Mesenteric fat pad (tissue), 1 donor: ENCODE results near the gene PRR15L. TPM values are rescaled to one million over a fixed set of nuclear protein-coding genes. Genes with fewer than 3 reads are reported as not detected.

Source experiments
- DNase-seq: peaks from one replicate; pipeline ENCODE4 v3.0.0-alpha.2; 2020; ENCODE audit warnings: low spot score
- total RNA-seq: library from RNA; stranded (reverse); fragmentation: NEBNext Ultra II Directional; extraction: Animal tissue kit (Norgen Biotek cat#: 25700); gene quantifications from one replicate; pipeline ENCODE4 v1.2.1, GENCODE V29; 2021
- donor health status: DM: yes; HTN: yes; CAD: no.

PRR15L gene
- total RNA-seq, 1 donor from 2014 or later, result not detected

DNA sequence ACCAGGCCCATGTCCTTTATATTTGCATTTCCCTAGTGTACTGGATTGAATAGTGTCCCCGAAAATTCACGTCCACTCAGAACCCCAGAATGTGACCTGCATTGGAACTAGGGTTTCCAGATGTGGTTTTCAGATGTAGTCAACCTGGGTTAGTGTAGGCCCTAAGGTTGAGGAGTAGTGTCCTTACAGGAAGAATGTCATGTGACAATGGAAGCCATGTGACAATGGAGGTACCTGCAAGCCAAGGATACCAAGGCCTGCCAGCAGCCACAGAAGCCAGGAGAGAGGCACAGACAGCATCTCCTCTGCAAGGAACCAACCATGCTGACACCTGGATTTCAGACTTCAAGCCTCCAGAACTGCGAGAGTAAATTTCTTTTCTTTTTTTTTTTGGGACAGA, 5.2 kb upstream of the PRR15L start:
- DNase-seq, result no peak

DNA sequence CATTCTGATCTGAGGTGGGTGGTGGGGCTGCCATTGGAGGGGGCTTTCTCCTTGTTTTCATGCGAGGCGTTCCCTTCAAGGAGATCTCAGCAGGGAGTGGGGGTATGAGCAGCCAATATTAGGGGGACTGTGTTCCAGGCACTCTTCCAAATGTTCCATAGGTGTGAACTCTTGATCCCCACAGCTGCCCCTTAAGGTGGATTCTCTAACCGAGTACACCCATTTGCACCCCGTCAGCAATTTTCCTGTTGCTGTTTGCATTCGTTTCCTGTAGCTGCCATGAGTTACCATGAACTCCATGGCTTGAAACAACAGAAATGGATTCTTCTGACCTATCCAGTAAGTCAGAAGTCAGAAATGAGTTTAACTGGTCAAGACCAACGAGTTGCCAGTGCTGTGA, 3.7 kb upstream of the PRR15L start:
- no peak for DNase-seq

DNA sequence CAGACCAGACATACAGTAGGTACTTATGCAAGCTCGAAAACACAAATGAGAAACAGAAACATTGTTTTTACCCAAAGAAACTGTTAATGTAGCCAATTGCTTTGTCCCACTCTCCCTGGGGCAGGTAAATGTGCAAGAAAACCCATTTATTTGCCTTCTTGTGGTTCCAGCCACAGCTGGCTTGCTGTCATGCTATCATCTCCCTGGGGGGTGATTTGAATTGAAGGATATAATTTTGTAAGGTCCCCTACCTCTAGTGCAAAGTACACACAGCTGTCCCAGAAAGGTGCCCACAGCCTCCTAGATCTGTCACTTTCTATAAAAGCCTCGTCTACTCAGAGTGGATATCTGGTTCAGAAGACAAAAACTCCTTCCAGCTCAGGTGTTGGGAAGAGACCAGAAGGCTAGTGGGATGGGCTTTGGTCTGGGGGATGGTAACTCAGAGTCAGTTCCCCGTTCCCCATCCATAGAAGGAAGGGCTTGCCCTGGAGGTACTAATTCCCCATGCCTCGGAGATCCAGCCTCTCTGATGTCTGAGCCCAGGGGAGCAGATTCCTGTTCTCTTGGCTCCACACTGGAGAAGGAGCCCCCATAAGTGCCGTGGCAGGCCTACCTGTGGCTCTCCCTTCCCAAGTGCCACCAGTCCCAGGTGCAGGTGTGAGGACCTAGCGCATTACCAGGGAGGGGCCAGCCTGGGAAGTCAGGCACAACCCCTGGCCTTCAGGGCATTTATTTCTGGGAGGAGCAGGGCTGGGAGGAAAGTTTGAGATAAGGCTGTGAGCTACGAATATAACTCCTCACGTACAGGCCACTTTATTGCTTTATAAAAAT, 2.4 kb upstream of the PRR15L start:
- DNase-seq, result no peak

DNA sequence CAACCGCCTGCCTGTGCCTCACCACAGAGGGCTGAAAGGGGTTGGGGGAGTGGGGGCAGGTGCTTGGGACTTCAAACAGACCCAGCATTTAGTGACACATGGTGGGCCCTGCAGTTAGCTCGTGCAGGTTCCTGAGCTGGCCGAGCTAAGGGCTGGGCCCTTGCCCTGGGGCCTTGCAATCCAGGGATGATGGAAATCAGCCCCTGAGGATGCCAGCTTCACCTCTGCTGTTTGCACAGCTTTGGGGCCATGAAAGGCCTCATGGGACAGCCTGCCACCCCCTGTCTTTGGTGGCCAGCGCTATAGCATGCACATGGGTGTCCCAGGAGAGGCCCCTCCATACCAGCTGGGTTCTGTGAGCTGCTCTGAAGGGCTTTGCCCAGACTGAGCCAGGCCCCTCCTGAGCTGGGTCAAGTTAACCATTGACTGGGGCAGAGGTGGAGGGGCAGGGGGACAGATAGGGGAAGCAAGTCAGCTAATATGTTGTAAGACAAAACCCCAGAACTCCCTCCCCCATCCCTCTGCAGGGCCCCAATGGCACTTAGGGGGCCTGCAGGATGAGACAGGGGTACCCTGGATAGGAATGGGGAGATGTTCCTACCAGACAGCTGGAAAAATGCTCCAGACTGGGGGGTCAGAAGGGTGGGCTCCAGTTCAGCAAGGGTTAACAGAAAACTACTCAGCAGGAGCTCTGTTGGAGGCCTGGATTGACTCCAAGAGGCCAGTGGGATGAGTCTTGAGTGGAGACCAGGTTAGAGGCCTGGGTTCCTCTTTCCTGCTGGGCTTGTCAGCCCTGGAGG, 692 bp downstream of the PRR15L start:
- DNase-seq, result no peak

DNA sequence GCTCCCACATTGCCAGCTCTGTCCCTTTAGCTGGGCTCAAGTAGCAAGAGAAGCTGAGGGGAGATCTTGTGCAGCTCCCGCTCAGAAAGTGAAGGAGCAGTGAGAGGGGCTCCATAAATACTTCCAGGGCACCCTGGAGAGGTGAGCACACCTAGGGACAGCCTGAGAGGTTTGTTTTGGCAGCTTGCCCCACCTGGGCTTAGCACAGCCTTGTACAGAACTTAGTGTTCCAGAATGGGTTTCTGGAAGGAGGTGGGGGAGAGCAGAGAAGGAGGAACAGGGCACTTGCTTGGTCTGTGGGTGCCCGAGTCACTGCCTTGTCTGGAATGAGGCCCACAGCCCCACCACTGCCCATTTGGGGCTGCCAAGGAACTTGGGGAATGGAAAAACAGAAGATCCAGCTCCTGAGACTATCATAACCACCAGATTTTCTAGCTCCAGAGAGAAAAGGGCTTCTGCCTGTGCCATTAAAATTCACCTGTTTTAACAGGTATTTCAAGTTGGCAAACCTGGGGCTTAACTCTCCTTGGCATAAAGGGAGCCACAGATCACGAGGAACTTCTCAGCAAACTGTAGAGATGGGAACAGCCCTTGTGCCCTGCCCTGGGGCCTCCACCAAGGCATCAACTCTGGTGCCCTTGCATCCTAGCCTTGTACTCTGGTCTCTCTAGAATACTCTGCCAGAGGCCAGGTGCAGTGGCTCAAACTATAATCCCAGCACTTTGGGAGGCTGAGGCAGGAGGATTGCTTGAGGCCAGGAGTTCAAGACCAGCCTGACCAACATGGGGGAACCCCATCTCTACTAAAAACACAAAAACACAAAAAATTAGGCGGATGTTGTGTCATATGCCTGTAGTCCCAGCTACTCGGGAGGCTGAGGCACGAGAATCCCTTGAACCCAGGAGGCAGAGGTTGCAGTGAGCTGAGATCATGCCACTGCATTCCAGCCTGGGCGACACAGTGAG, 1.9 kb downstream of the PRR15L start:
- DNase-seq, result no peak

DNA sequence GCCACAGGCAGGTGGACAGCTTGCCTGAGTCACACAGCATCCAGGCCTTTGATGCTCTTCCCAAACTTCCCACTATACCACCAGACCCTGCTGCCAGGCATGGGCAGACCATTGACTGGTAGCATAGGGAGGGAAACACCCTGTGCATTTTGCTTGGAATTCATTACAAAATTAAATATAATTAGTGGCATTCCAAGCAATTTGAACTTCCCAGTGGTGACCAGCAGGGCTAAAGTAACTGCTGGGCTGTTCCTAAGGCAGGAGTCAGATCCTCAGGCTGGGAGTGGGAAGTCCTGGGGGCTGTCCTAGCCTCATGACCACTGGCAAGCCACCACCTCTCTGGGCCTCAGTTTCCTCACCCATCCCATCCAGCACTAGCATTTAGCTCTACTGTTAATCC, 3.8 kb downstream of the PRR15L start:
- no peak for DNase-seq

DNA sequence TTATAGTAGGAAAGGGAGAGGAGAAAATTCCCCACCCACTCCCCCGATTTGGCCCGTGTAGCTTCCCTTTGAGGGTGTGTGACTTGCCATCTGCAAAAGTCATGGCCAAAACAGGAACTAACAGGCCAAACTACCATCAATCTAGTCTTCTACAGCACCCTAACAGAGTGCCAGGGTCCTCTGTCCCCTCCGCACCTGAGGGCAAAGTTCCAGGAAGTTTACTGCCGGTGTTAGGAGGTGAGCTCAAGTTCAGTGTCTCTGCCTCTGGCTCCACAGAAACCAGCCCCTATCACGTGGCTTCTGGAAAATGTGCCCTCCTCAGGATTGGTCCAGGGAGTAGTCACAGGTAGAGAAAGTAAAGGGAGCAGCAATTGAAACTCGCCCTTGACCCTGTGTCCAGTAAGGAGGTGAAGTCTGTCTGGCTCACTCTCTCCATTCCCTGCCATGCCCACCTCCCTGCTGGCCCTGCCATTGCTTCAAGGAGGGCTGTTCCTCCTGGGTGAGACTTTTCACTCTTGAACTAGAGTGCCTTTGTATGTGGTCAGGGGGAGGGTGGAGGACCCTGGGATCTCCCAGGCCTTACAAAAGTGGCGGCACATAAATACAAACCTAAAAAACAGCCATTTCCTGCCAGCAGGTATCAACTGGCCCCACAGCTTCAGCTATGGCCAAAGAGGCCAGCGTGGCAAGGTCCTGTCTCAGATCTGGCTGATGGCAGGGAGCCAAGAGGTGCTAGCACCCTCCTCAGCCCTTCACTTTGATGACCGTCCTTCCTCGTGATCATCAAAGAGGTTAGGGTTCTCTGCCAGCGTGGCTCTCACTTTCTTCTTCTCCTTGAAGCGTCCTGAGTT, 5.3 kb downstream of the PRR15L start:
- DNase-seq, result no peak

DNA sequence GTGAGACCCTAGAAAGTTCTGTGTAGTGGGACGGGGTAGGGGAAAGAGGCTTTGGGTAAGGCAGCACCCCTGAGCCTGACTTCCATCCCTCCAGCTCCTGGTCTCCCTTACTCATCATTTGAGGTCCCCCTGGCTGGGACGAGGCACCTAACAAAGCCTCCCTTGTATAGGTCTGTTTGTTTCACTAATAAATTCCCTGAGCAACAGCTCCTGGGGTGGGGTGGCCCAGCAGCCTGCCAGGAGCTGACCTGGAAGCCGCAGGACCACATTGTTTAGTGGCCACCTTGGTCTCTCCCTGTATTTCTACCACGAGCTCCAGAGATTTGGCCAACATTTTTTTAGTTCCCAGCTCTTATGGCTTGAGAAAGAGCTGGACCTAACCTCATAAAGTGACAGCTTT, 7.2 kb downstream of the PRR15L start:
- DNase-seq, result no peak

DNA sequence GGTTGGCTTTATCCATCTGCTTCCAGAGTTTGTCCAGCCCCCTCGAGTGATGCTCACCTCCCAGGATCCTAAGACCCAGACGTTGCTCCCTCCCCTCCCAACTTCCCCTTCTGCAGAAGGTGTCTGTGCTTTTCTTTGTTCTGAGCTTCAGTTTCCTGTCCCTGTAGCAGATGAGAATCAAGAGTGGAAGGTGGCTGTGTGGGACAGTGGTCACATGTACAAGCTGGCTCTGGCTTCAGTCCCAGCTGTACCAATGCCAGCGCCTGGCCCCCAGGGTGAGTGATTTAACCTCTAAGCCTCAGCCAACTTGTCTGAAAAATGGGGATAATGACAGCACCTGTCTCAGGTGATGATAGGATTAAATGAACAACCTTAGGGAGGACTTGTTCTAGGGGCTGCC, 7.7 kb downstream of the PRR15L start:
- no peak for DNase-seq

DNA sequence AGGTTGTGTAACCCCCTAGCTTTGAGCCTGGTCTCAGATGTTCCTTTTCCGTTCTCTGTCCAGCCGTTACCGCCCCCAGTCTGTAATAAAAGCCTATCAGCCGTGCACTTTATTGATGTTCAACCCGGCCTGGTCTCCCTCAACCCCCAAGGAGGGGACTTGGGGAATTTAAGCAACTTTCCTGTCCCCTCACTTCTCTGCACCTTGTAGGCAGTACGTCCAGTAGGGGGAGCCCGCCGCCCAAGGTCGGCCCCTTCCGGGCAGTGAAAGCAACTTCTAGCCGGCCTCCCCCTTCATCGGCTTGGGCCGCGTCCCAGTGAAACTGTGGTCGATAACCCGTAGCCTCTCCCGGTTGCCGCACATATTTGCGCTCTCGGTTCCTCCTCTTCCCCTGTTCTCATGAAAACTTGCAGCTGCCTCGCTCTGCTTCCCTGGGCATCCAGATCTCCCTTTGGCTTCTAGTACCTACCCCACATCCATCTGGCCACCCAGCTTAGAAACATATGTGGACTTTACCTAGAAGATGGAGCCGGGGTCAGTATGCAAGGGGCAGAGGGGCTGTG, 8.4 kb downstream of the PRR15L start:
- peak; percentile 96 for DNase-seq

DNA sequence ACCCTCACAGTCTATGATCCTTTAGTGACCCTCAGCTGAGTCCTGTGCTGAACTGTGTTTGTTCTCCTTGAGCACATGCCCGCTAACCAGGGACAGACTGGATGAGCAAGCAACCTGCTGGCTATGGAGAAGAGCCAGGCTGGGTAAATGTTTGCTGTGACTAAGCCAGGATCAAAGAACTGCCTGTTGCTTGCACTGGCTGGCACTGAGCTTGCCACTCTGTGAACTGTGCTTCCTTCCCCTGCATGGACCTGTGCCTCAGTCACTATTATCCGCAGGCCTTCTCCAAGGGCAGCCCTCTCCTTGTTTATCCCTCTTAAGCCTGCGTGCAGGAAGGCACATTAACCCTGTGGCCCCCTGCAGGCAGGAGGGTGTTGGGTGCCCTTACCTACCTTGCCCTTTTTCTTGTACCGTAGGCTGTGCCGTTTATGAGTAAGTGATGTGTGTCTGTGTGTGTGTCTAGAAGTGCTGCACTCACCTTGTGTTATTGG, 8.9 kb downstream of the PRR15L start:
- no peak for DNase-seq

DNA sequence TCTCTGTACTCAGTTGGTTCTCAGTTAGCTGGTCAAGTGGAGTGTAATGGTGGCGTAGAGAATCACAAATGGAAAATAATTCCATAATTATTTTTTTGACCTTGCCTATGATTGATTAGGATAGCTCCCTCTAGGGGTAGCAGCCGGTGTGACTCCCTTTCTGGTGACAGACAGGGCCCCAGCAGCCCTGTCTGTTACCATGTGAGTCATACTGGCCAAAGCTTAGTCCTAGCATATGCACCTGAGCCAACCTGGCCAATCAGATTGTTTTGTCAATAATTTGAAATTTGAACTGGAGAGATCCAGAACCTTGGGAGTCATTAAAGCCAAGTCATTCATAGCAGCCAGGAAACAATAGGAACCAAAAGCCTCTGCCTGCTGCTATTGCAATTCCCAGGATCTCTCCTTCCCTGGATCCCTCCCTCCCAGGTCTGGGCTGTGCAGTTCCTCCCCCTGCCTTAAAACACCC, 10.7 kb downstream of the PRR15L start:
- no peak for DNase-seq

DNA sequence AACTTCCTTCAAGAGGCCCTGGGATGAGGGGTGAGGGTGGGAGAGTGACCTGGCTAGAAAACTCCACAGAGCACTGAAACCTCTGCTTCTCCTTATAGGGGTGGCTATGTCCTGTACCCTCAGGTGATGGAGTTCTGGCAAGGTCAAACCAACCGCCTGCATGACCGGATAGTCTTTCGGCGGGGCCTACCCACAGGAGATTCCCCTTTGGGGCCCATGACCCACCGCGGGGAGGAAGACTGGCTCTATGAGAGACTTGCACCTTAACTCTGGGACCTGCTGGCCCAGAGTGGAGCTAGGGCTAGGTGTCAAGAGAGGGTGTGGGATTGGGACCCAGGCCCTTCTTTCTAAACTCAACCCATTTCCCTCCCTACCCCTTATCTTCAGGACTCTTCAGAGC, 11.2 kb downstream of the PRR15L start:
- DNase-seq, result no peak

DNA sequence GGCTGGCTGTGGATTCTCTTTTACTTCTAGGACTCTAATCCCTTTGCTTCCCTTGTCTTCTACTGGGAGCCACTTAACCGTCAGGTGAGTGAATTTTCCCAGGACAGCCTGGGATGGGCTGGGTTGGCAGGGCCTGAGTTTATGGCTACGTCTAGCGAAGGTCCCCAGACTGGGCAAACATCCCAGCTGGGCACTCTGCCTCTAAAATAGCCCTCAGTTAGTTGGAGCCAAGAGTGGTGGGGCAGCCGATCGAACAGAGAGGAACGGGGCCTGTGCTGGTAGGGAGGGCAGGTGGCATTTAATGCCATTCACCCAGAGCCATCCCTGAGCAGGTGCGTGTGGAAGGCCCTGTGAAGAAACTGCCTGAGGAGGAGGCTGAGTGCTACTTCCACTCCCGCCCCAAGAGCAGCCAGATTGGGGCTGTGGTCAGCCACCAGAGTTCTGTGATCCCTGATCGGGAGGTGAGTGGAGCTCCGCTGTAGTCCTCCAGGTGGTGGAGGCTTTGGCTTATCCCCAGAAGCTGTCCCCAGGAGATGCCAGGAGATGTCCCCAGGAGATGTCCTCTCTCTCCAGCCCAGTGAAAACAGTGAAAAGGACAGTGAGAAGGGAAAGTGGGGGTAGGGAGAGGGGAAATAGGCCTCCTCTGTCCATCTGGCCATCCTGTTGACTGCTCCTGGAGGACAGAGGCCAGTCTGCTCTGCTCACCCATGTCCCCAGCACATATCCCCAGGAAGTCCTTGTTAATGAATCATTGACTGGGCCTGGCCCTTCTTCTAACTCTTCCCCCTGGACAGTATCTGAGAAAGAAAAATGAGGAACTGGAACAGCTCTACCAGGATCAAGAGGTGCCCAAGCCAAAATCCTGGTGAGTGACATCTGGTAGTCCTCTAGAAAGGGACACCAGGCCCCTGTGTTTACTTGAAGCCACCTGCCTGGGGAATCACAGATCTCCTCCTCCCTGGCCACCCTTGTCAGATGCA, 11.9 kb downstream of the PRR15L start:
- DNase-seq, result no peak

DNA sequence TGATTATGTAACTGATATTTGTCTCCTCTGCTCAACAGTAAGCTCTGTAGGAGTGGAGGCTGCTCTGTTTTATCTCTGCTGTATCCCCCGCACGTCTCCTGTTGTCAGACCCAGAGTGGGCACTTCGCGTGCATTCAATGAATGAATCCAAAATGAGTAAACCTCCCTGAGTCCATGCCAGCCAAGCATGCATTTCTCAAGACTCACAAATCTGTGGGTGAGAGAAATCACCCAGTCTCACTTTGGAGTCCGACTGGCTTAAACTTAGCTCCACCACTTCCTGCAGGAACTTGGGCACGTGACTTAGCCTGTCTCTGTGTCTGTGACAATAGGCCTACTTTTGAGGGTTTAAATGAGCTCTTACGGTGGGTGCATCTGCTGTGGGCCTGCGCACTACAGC, 12.6 kb downstream of the PRR15L start:
- DNase-seq, result no peak

DNA sequence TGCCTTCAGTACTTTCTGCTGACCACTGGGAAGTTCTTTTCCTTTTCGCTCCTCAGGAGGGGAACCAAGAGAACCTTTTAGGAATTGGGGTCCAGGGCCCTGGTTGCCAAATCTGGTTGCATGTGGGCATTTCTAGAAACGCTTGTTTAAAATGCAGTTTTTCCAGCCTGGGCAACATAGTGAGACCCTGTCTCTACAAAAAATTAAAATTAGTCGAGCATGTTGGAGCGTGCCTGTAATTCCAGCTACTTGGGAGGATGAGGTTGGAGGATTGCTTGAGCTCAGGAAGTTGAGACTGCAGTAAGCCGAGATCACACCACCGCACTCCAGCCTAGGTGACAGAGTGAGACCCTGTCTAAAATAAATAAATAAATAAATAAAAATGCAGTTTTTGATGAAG, 15.1 kb downstream of the PRR15L start:
- no peak for DNase-seq

DNA sequence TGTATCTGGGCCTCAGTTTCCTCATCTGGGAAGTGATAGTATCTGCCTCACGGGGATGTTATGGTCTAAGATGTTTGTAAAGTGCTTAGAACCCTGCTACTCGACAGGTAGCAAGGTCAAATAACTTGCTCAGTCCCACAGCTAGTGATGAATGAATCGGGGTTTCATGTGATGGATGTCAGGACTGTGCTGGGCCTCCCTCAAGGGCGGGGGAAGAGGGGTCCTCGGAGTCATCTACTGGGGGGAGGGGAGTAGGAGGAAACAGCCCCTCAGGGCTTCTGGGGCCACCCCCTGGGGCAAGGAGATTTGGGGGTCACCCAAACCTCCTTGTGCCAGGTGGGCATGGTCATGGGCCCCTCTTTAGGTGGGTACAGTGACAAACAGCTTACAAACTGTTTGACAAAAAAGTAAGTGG, 15.6 kb downstream of the PRR15L start:
- no peak for DNase-seq

DNA sequence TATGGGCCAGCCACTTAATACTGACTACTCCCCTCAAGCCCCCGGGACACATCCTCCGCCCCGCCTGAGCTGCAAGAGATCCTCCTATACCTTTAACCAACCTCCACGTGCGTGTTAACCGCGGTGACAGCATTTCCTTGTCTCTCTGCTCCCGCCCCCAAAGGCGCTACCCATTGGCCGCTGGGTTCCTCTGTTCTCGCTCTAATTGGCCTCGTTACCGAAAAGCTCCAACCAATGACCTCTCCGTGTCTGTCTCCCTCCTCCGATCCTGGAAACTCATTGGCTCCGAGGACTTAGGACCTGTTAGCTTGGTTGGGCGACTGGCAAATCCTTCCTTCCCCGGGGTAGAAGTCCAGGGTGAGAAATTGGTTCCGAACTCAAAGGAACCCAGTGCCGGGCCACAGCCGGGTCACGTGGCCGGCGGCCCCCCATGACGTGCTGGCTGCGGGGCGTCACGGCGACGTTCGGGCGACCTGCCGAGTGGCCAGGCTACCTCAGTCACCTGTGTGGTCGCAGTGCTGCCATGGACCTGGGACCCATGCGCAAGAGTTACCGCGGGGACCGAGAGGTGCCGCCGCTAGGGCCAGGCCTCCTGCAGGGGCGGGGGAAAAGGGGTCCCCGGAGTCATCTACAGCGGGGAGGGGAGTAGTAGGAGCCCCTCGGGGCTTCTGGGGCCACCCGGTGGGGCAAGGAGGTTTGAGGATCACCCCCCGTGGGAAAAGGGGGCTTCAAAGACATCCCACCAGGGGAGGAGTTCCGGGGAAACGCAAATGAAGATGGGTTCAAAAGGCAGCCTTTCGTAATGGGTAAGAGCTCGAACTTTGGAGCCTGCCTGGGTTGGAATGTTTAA, 16.2 kb downstream of the PRR15L start, which contains the start of gene PNPO:
PNPO (plus strand) TSS at position 326 of the 850 bp plus-strand sequence; CDS start at position 431, 105 bp downstream.
- DNase-seq, result peak; percentile 96
